VCaP (cell line): ENCODE measurements around the gene ZNF3.

Source experiments
- H3K27ac ChIP-seq: fragments of 450-650 bp; 2 replicates; pipeline ENCODE4 v1.5.1; 2017
- CTCF ChIP-seq: fragments of 450-650 bp; conservative IDR thresholded peaks from 2 replicates; pipeline ENCODE4 v1.5.1; 2017; ENCODE audit warnings: mild to moderate bottlenecking, moderate library complexity

Gene ZNF3

GRCh38 chr7:100118388-100119071 is 37.0 kb upstream of the ZNF3 start:
- H3K27ac ChIP-seq, result peak overlapping the region; percentile 92
- TF ChIP-seq CTCF, result no peak

- no peak for TF ChIP-seq CTCF
These were observed 33.5 kb upstream of the ZNF3 start for GRCh38 chr7:100115026-100115425.

GRCh38 chr7:100111914-100112313 is 30.4 kb upstream of the ZNF3 start:
- no peak for TF ChIP-seq CTCF
- H3K27ac ChIP-seq, result no peak overlapping the region

More at GRCh38 chr7:100115026-100115425, 33.5 kb upstream of the ZNF3 start:
- H3K27ac ChIP-seq, result no peak overlapping the region

DNA sequence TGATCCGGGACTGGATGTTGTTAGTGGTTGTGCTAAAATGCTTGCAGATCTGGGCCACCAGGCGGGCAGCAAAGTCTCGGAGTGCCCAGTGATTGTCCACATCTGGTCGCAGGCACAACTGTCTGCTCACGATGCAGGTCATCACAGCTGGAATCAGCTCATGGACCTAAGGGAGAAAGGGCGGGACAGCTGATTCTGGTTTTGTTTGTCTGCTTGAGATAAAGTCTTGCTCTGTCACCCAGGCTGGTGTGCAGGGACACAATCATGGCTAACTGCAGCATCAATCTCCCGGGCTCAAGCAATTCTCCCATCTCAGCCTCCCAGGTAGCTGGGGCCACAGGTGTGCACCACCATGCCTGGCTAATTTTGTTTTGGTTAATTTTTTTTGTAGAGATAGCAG is 29.6 kb upstream of the ZNF3 start:
- no peak for TF ChIP-seq CTCF
- no peak overlapping the region for H3K27ac ChIP-seq

- no peak overlapping the region for H3K27ac ChIP-seq
- peak; percentile 22; the same call in 1 of the 2 replicates for TF ChIP-seq CTCF
These were observed 28.1 kb upstream of the ZNF3 start for GRCh38 chr7:100109521-100110163.

DNA sequence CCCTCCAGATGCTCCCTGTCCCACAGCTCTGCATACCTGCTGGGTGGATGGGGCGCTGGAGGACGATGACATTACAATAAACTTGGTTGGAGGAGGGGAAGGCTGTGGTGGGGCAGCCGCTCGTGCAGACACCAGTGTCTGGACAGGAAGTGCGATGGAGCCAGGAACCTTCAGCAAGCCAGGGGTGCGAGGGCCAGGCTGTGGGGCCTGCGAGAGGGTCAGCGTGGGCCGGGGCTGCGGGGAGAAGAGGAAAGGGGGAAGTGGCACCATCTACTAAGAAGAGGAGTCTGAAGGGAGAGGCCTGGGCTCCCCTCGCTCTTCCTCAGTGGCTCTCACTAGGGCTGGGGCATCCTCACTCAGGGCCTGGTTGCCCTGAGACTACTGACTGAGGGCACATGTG is 26.4 kb upstream of the ZNF3 start:
- TF ChIP-seq CTCF, result no peak
- H3K27ac ChIP-seq, result peak overlapping the region; percentile 34

DNA sequence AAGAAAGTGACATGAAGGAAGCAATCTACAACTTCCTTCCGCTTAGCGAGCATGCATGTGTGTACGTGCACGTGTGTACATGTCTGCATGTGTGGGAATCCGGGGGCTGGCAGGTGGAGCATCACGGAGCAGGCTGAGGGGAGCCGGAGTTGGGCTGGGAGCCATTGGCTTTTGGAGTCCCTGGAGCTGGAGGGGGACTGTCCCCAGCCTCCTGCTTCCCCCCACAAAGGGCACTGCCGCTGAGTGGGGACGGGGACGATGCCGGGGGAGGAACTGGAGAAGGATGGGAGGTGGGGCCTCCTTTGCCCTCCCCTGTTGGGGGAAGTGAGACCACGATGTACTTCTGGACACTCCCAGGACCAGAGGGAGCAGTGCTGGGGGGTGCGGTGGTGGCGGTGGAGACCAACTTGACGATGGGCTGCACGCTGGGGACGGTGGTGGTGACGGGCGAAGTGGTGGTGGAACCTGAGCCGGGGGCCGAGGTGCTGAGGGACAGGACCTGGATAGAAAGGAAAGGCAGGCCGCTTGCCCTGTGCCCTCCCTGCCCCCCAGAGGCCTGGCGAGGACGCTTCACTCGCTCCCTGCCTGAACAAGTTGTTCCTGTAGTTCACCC is 25.7 kb upstream of the ZNF3 start:
- H3K27ac ChIP-seq, result no peak overlapping the region; the same call in 1 of the 2 replicates
- TF ChIP-seq CTCF, result no peak
